Natural killer cell treated with Interleukin-12 subunit alpha and Interleukin-12 subunit beta and Interleukin-15 and Interleukin-18, amount 100 ng/mL, for 72 hours (primary cell): Measurements from ENCODE around the gene ZSCAN25. TPM values are rescaled to one million over a fixed set of nuclear protein-coding genes. Genes with fewer than 3 reads are reported as not detected.
"Not testable (repeated sequence)": the region's sequence is repeated elsewhere in the genome, so short reads cannot be mapped to it uniquely, and the experiment has no call there.

Experiments
- ATAC-seq, 2 donors: fragments of 150-1000 bp; cut with Tn5 transposase in 1 of 2; sonication (Bioruptor Pico), chemical (Tn5 transposase) in 1 of 2; 2 replicates each; pipeline ENCODE4 v1.10.0; 2021
- DNase-seq: peaks from one replicate; pipeline ENCODE4 v3.0.0; 2022; ENCODE audit warnings: low spot score
- H3K27ac Mint-ChIP-seq, 2 donors: 1 replicate in 1 of 2; 2 replicates in 1 of 2; pipeline ENCODE4 v1.8.0; 2022; ENCODE audit warnings: mixed read lengths in 2 of 2, mild to moderate bottlenecking in 1 of 2, moderate library complexity in 1 of 2
- H3K27me3 Mint-ChIP-seq, 2 donors: 1 replicate in 1 of 2; 2 replicates in 1 of 2; pipeline ENCODE4 v1.8.0; 2022; ENCODE audit warnings: mixed read lengths in 2 of 2
- H3K36me3 Mint-ChIP-seq: one replicate; pipeline ENCODE4 v1.8.0; 2022; ENCODE audit warnings: mixed read lengths
- H3K4me1 Mint-ChIP-seq, 2 donors: 1 replicate in 1 of 2; 2 replicates in 1 of 2; pipeline ENCODE4 v1.8.0; 2022; ENCODE audit warnings: low read depth in 2 of 2, mixed read lengths in 2 of 2, mild to moderate bottlenecking in 1 of 2
- H3K4me3 Mint-ChIP-seq: one replicate; pipeline ENCODE4 v1.8.0; 2022; ENCODE audit warnings: mixed read lengths
- H3K9me3 Mint-ChIP-seq: 2 replicates; pipeline ENCODE4 v1.8.0; 2022; ENCODE audit warnings: mixed read lengths
- total RNA-seq, 2 donors: library from RNA; stranded (reverse); gene quantifications; one replicate each; pipeline ENCODE4 v1.2.3, GENCODE V29; 2022

Gene ZSCAN25
- total RNA-seq, 2 donors from 2014 or later = 26.5 to 33.3 TPM

DNA sequence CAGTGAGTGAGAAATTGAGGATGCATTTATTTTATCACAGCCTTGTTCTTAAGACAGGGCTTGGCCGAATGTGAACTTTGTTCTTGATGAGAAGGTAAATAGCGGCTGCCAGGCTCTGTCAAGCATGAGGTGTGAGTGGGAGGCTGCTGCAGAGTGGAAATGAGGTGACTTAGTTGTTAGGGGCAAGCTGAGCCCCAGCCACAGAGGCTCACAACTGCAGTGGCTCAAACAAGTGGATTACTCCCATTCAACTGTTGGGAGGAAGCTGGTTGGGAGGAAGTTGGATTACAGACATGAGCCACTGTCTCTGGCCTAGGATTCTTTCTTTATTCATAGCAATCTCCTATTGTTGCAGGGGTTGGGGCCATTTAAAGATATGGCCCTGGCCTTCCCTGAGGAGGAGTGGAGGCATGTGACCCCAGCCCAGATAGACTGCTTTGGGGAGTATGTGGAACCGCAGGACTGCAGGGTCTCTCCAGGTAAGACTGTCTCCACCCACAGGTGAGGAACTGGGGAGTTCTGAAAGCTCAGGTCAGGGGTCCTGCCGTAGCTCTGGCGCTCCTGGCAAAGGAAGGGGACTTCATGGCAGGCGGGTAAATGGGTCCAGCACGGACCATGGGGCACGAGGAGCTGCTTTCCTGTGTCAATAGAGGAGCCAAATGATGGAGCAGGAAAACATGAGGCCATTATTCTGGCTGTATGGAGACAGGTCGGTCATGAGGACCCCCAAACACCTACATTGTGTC is 7.1 kb downstream of the ZSCAN25 start:
- Mint-ChIP-seq H3K4me3 (peak overlapping the region; percentile 85), H3K27me3 (no peaks in the 10 kb centered on the region), H3K4me1 (peaks cover 38 to 40% of the 10 kb centered on the region in 2 donors), H3K36me3 (peaks cover 43% of the 10 kb centered on the region), H3K27ac (peak overlapping the region; percentile 92 to 94), H3K9me3 (no peaks in the 10 kb centered on the region)
- peak; percentile 8 to 17 for ATAC-seq
- no peak for DNase-seq

DNA sequence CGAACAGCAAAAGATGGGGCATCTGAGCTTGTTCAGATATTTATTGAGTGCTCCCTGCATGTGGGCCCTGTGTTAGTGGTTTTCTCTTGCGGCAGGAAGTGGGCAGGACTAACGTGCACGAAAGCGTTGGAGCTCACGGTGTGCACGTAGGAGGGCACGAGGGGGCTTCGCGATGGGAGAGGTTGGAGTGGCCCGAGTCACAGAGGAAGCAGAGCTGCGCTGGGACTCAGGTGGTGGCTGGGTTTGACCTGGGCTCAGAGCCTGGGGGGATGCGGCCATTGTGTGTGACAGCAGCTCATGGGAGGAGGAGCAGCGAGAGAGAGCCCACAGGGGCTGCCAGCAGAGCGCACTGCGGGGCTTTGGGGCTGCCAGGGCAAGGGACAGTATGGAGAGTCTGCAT is 7.7 kb downstream of the ZSCAN25 start:
- Mint-ChIP-seq H3K4me1 (peaks cover 33 to 34% of the 10 kb centered on the region in 2 donors), H3K36me3 (peaks cover 38% of the 10 kb centered on the region), H3K9me3 (no peaks in the 10 kb centered on the region), H3K4me3 (peak overlapping the region; percentile 85), H3K27me3 (no peaks in the 10 kb centered on the region), H3K27ac (peak overlapping the region; percentile 92 to 94)
- ATAC-seq = peak; percentile 85 to 93
- peak; percentile 72 for DNase-seq

DNA sequence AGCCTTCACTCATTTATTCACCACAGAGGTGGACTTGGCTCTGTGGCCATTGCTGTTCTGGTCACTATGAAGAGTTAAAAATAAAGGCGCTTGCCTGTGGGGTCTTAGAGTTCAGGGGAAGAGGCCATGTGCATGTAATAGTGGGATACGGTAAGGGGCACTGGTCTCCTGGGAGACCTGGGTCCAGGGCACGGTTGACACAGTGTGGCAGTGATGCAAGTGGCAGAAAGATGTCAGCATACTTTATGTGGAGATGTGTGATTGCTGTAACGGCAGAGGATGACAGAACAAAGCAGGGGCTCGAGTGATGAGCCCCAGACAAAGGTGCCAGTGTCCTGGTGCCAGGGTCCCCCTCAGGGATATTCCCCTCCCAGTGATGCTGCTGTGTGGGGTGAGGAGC is 8.6 kb downstream of the ZSCAN25 start:
- H3K36me3 Mint-ChIP-seq = peaks cover 39% of the 10 kb centered on the region
- no peak for DNase-seq
- peak overlapping the region; percentile 85 for H3K4me3 Mint-ChIP-seq
- peaks cover 33 to 34% of the 10 kb centered on the region in 2 donors for H3K4me1 Mint-ChIP-seq
- ATAC-seq = no peak
- H3K27me3 Mint-ChIP-seq = no peaks in the 10 kb centered on the region
- peak overlapping the region; percentile 92 to 94 for H3K27ac Mint-ChIP-seq
- H3K9me3 Mint-ChIP-seq = no peaks in the 10 kb centered on the region

DNA sequence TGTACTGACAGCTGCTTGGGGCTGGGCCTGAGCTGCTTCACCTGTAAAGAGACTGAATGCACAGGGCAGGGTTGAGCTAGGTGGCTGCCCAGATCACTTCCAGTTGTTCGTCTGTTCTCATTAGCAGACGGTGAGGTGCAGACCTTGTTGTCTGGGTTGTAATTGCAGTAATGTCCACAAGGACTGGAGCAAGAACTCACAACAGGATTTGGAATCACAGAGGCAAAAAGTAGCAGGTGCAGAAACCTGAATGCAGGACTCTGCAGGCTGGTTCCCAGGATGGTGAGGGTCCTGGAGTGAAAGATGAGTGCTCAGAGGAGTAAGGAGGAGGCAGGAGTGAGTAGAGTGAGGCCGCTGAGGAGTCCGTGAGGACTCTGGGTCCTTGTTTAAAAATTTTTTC is 9.2 kb downstream of the ZSCAN25 start:
- Mint-ChIP-seq H3K9me3 (no peaks in the 10 kb centered on the region), H3K36me3 (peaks cover 45% of the 10 kb centered on the region), H3K27me3 (no peaks in the 10 kb centered on the region), H3K4me3 (no peak overlapping the region), H3K4me1 (peaks cover 33 to 39% of the 10 kb centered on the region in 2 donors), H3K27ac (peak overlapping the region; percentile 92 to 94)
- no peak for DNase-seq
- ATAC-seq = no peak

DNA sequence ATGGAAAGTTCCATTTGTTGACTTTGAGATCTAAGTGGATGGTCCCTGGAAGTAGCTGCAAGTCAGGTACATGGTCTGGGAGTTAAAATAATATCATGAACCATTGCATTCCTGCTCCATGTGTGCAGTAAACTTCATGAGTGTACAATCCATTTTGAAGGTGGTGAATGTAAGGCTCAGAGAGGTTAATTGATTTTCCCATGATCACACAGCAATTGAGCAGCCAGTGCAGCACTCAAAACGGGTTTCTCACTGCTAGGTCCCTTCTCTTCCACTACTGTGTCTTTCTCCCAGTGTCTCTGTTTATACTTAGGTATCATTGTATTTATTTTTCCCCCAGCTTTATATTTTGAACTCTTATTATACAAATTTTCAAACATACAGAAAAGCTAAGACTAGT is 9.9 kb downstream of the ZSCAN25 start:
- peak overlapping the region; percentile 92 to 94 for H3K27ac Mint-ChIP-seq
- H3K36me3 Mint-ChIP-seq = peaks cover 45% of the 10 kb centered on the region
- peaks cover 33 to 40% of the 10 kb centered on the region in 2 donors for H3K4me1 Mint-ChIP-seq
- no peak for DNase-seq
- ATAC-seq = no peak
- no peaks in the 10 kb centered on the region for H3K9me3 Mint-ChIP-seq
- no peaks in the 10 kb centered on the region for H3K27me3 Mint-ChIP-seq
- no peak overlapping the region for H3K4me3 Mint-ChIP-seq

DNA sequence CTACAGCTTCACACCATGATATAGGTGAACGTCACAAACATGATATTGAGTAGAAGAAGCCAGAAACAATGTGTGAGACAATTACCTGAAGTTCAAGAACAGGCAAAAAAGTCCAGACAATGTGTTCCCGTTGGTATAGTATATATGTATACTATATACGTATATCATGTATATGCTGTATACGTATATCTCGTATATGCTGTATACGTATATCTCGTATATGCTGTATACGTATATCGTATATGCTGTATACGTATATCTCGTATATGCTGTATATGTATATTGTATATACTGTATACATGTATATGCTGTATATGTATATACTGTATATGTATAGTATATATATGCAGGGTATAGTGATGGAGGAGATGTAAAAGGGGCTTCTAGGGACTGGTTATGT is 10.8 kb downstream of the ZSCAN25 start:
- H3K4me1 Mint-ChIP-seq = peaks cover 33 to 41% of the 10 kb centered on the region in 2 donors
- H3K9me3 Mint-ChIP-seq = no peaks in the 10 kb centered on the region
- DNase-seq (no peak), ATAC-seq (no peak)
- no peak overlapping the region for H3K4me3 Mint-ChIP-seq
- no peak overlapping the region for H3K27ac Mint-ChIP-seq
- peaks cover 45% of the 10 kb centered on the region for H3K36me3 Mint-ChIP-seq
- no peaks in the 10 kb centered on the region for H3K27me3 Mint-ChIP-seq

DNA sequence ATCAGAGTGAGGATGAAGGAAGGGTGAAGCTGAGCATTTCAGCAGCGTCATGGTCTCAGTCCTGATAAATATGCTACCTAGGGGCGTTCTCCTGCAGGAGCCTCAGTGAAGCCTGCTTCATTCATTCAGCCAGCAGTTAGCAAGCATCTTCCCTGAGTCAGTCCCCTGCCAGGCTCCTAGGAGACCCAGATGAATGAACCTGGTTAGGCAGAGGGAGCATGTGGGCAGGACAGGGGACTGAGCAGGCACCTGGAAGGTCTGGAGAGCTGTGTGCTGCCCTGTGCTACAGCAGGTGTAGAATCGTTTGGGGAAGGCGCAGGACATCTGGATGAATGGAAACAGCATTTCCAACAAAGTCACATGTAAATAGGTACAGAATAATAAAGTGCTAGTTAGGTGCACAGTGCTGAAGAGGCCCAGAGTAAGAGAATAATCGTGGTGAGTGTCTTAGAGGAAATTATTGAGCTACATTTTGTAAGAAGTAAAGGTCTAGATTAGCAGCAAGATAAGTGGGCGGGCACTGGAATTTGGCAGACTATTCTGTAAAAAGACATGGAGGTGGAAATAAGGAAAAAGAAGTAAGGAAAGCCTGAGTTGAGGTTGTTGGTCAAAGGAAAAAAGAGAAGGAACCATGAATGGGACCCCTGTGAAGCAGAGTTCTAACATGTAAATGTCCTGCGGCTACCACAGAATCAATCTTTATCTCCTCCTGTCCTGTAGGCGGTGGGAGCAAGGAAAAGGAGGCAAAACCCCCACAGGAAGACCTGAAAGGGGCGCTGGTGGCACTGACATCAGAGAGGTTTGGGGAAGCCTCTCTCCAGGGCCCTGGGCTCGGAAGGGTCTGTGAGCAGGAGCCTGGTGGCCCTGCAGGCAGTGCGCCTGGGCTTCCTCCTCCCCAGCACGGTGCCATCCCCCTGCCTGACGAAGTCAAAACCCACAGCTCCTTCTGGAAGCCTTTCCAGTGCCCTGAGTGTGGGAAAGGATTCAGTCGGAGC is 12.0 kb downstream of the ZSCAN25 start:
- H3K4me3 Mint-ChIP-seq = no peak overlapping the region
- no peaks in the 10 kb centered on the region for H3K27me3 Mint-ChIP-seq
- DNase-seq (no peak), ATAC-seq (no peak)
- peaks cover 39% of the 10 kb centered on the region for H3K36me3 Mint-ChIP-seq
- no peak overlapping the region for H3K27ac Mint-ChIP-seq
- H3K4me1 Mint-ChIP-seq = peaks cover 25 to 34% of the 10 kb centered on the region in 2 donors
- H3K9me3 Mint-ChIP-seq = no peaks in the 10 kb centered on the region

DNA sequence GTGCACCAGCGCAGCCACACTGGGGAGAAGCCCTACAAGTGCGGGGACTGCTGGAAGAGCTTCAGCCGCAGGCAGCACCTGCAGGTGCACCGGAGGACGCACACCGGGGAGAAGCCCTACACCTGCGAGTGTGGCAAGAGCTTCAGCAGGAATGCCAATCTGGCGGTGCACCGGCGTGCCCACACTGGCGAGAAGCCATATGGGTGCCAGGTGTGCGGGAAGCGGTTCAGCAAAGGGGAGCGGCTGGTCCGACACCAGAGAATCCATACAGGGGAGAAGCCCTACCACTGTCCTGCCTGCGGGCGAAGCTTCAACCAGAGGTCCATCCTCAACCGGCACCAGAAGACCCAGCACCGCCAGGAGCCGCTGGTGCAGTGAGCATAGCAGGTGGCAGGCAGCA is 12.9 kb downstream of the ZSCAN25 start:
- H3K27me3 Mint-ChIP-seq = no peaks in the 10 kb centered on the region
- H3K4me3 Mint-ChIP-seq = no peak overlapping the region
- peaks cover 33% of the 10 kb centered on the region for H3K36me3 Mint-ChIP-seq
- ATAC-seq = no peak
- H3K27ac Mint-ChIP-seq = no peak overlapping the region
- no peak for DNase-seq
- H3K4me1 Mint-ChIP-seq = peaks cover 16 to 25% of the 10 kb centered on the region in 2 donors
- no peaks in the 10 kb centered on the region for H3K9me3 Mint-ChIP-seq

DNA sequence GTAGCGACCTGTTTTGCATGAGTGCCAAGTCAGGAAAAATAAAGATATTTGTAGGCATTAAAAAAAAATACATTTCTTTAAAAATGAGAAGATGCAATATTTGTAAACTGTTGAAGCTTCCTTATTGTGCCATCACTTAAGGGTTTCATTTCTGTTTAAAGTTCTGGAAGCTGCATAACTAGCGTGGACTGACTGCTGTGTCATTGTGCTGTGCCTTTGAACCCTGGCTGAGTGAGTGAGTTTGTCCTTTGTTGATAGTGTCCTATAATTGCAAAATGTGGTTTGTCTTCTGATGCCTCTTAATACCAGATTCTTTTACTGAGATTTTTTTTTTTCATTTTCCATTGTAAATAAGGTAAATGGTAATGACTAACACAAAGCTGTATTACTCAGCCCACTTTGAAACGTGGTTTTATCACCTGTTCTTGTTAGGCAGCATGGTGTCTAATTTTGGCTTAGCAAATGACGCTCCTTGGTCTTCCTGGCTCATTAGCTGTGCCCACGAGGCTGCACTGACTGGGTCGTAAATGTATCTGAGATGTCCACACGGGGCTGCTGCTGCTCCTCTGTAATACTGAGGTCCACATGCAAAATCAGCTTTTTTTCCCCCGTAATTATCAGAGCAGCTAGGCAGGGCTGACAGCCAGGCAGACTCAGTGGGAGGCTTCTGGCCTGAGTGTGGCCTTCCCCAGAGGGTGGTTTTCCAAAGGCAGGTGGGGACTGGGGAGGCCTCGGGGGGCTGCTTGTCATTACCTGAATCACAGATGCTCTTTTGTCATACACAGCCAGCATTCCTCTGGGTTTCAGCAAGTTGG is 14.8 kb downstream of the ZSCAN25 start:
- H3K9me3 Mint-ChIP-seq = no peaks in the 10 kb centered on the region
- H3K4me1 Mint-ChIP-seq = peaks cover 1 to 11% of the 10 kb centered on the region in 2 donors
- peak overlapping the region in 1 of 2 donors; percentile 80 for H3K27ac Mint-ChIP-seq
- ATAC-seq = no peak
- no peak for DNase-seq
- H3K27me3 Mint-ChIP-seq = no peaks in the 10 kb centered on the region
- H3K4me3 Mint-ChIP-seq = no peak overlapping the region
- H3K36me3 Mint-ChIP-seq = peaks cover 18% of the 10 kb centered on the region

DNA sequence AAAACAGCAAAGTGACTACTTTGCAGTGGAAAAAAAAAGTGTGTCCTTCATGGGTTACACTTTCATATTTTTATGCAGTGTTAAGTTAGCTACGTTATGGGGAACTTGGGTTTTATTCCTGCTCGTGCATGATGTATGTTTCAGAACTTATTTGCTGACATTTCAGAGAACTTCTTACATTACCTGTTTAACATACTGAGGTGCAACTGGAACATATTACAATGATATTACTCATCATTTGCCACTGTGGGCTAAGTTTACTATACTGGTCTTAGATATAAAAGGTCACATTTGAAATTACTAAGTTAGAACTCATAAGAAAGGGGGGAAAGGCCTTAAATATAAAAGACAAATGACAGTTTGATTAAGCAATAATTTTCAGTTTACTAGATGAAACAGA is 20.7 kb downstream of the ZSCAN25 start:
- H3K27me3 Mint-ChIP-seq, DNase-seq, H3K36me3 Mint-ChIP-seq, H3K4me3 Mint-ChIP-seq, H3K27ac Mint-ChIP-seq, ATAC-seq, H3K9me3 Mint-ChIP-seq, H3K4me1 Mint-ChIP-seq: not testable (repeated sequence)

DNA sequence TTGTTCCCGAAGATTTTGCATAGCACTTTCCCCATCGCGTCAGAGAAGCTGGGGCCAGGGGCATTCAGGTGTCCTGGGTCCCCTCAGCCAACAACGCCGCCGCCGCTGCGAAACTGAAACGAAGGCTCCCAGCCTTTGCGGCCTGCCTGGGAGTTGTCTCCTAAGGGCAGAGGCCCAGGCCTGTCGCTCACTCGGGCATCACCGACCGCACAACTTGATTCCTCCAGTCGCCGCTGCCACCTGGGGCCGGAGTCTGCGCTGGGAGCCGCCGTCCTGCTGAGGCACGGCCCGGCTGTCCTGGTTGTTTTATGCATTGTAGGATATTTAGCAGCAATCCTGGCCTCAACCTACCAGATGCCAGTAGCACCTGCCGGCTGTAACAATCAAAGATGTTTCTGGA is 22.0 kb downstream of the ZSCAN25 start:
- DNase-seq (no peak), ATAC-seq (no peak)
- Mint-ChIP-seq H3K27me3 (no peaks in the 10 kb centered on the region), H3K36me3 (no peaks in the 10 kb centered on the region), H3K4me1 (peaks cover 4 to 8% of the 10 kb centered on the region in 2 donors), H3K4me3 (no peak overlapping the region), H3K9me3 (no peaks in the 10 kb centered on the region), H3K27ac (no peak overlapping the region)

DNA sequence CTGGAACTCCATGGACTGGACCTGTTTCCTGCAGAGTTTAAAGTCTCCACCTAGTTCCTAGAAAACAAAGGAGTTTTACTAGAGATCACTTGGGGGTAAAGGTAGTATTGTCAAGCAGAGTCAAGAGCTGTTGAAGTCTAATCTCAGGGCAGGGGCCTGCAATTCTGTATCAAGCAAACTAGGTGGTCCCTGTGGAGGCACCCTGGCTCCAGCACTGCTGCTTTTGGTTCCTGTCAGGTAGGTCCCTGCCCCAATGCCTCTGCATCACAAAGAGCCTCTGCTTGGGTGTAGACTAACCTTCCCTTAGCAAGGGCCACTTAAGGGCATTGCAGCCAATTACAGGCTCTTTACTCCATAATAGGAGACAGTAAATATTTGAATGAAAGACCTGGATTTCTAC is 22.5 kb downstream of the ZSCAN25 start:
- Mint-ChIP-seq H3K4me3 (no peak overlapping the region), H3K27me3 (no peaks in the 10 kb centered on the region), H3K27ac (no peak overlapping the region), H3K4me1 (peaks cover 4 to 8% of the 10 kb centered on the region in 2 donors), H3K36me3 (no peaks in the 10 kb centered on the region), H3K9me3 (no peaks in the 10 kb centered on the region)
- no peak for DNase-seq
- ATAC-seq = no peak

DNA sequence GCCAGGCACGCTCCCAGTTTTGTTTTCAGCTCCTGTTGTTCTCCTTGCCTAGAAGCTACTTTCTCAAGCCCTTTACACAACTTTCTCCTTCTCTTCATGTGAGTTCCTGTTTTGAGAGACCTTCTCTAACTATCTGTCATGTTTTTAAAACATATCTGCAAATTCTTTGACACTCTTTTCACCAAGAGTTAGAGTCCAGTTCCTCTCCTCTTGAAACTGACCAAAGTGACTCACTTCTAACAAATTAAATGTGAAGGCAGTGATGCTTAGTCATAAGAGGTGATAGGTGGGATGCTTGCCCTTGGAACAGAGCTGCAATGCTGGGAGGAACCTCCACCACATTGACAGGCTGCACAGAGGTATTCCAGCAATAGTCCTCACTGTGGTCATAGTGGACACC is 25.3 kb downstream of the ZSCAN25 start:
- peak in 1 of 2 donors; percentile 24 for ATAC-seq
- peak overlapping the region; percentile 7 to 20 for H3K27ac Mint-ChIP-seq

More for the DNA sequence above, 25.3 kb downstream of the ZSCAN25 start:
- no peak overlapping the region for H3K4me3 Mint-ChIP-seq
- no peaks in the 10 kb centered on the region for H3K27me3 Mint-ChIP-seq
- H3K9me3 Mint-ChIP-seq = no peaks in the 10 kb centered on the region
- no peak for DNase-seq
- peaks cover 6 to 8% of the 10 kb centered on the region in 2 donors for H3K4me1 Mint-ChIP-seq
- H3K36me3 Mint-ChIP-seq = peaks cover 5% of the 10 kb centered on the region
